GM20431 (cell line): ENCODE results near the gene OCLN.
"Not testable (repeated sequence)": the region's sequence is repeated elsewhere in the genome, so short reads cannot be mapped to it uniquely, and the experiment has no call there.

Source experiments
- in situ Hi-C: fragments of 300-500 bp; cut with MseI, MboI; formaldehyde crosslinking; loops from one replicate; pipeline ENCODE4 v1.15.0; 2020; ENCODE audit warnings: low sequenced_read_pairs; ENCODE audit not compliant: unreplicated experiment

Gene OCLN

GRCh38 chr5:69492391-69492922, at the start of gene OCLN:
Gene OCLN (plus strand): TSS chr5:69492790. CDS start chr5:69504245, 11,455 bp downstream.
- in situ Hi-C loops: no loop called here

GRCh38 chr5:69444127-69444754, 48.3 kb upstream of the OCLN start:
- in situ Hi-C loops: no loop called here

GRCh38 chr5:69449511-69449910, 43.1 kb upstream of the OCLN start:
- in situ Hi-C loops: no loop called here

GRCh38 chr5:69450116-69450515, 42.5 kb upstream of the OCLN start:
- in situ Hi-C loops: no loop called here

GRCh38 chr5:69450527-69450926, 42.1 kb upstream of the OCLN start:
- in situ Hi-C loops: not testable (repeated sequence)

- in situ Hi-C loops: no loop called here
Measured at GRCh38 chr5:69451941-69452647, 40.5 kb upstream of the OCLN start.

GRCh38 chr5:69453487-69453886, 39.1 kb upstream of the OCLN start:
- in situ Hi-C loops: not testable (repeated sequence)

GRCh38 chr5:69454460-69455249, 37.9 kb upstream of the OCLN start:
- in situ Hi-C loops: no loop called here

GRCh38 chr5:69455428-69455988, 37.1 kb upstream of the OCLN start:
- in situ Hi-C loops: not testable (repeated sequence)

- in situ Hi-C loops: no loop called here
Measured at GRCh38 chr5:69462170-69462569, 30.4 kb upstream of the OCLN start.

GRCh38 chr5:69466375-69466774, 26.2 kb upstream of the OCLN start:
- in situ Hi-C loops: not testable (repeated sequence)

GRCh38 chr5:69467442-69468225, 25.0 kb upstream of the OCLN start:
- in situ Hi-C loops: no loop called here

GRCh38 chr5:69468631-69469030, 24.0 kb upstream of the OCLN start:
- in situ Hi-C loops: no loop called here

- in situ Hi-C loops: not testable (repeated sequence)
Measured at GRCh38 chr5:69471516-69471915, 21.1 kb upstream of the OCLN start.

GRCh38 chr5:69472535-69473143, 20.0 kb upstream of the OCLN start:
- in situ Hi-C loops: not testable (repeated sequence)

- in situ Hi-C loops: no loop called here
Measured at GRCh38 chr5:69477170-69477569, 15.4 kb upstream of the OCLN start.

- in situ Hi-C loops: not testable (repeated sequence)
Measured at GRCh38 chr5:69478296-69478695, 14.3 kb upstream of the OCLN start.

GRCh38 chr5:69484891-69485290, 7.7 kb upstream of the OCLN start:
- in situ Hi-C loops: no loop called here

GRCh38 chr5:69485471-69485870, 7.1 kb upstream of the OCLN start:
- in situ Hi-C loops: no loop called here
